ENCODE measurements around the gene UHRF1.

UHRF1 gene

DNA sequence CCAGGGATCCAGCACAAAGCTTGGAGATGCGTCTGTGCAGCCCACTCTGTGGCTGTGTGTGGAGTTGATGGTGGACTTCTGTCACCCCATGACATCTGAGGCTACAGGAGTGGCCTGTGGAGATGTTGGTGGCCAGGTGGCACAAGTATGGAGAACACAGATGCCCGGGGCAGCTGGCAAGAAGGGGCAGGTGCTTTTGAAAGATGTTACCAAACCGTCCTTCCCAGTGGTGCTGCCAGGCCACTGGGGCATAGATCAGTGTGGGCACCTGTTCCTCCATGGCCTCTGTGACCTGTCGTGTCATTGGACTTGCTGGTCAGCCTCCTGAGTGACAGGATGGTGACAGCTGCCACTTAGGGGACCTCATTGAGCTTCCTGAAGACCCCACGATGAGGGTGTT, 95.8 kb downstream of the UHRF1 start:
- H3K36me3 ChIP-seq (ENCODE audit: insufficient read depth, low read length): no peaks in the 10 kb centered on the region
- DNase-seq (ENCODE audit: low read depth, low spot score): no peak
- no peak overlapping the region for H3K9ac ChIP-seq (ENCODE audit: insufficient read length)
- no peaks in the 10 kb centered on the region for H3K9me3 ChIP-seq (ENCODE audit: low read depth, low read length)
- TF ChIP-seq EZH2 (IDR thresholded peaks at IDR 0.05) (no peak), FOXP2 (optimal IDR thresholded peaks at IDR 0.05; ENCODE audit: control extremely low read depth, extremely low read length, insufficient read depth) (no peak), POLR2AphosphoS5 (IDR thresholded peaks at IDR 0.05; ENCODE audit: borderline replicate concordance, low read depth, low read length) (no peak)
- no peak overlapping the region for H3K27ac ChIP-seq
- H3K4me3 ChIP-seq: no peak overlapping the region

DNA sequence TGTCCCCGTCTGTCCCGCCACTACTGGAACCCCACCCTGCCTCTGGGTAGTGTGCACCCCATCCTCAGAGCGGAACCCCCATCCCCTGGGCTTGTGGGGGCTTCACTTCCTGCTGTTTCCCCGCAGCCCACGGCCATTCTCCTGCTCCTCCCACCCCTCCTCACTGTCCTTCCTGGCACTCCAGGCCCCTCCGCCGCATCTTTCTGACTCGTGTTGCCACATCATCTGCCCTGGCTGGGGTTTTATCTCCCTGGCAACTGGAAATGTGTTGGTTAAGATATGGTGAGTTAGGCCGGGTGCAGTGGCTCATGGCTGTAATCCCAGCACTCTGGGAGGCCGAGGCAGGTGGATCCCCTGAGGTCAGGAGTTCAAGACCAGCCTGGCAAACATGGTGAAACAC, 96.9 kb downstream of the UHRF1 start:
- Histone ChIP-seq H3K4me3 (no peak overlapping the region), H3K9me3 (ENCODE audit: low read depth, low read length) (no peaks in the 10 kb centered on the region), H3K9ac (ENCODE audit: insufficient read length) (no peak overlapping the region), H3K36me3 (ENCODE audit: insufficient read depth, low read length) (no peaks in the 10 kb centered on the region), H3K27ac (no peak overlapping the region)
- no peak for DNase-seq (ENCODE audit: low read depth, low spot score)
- TF ChIP-seq EZH2 (IDR thresholded peaks at IDR 0.05) (no peak), FOXP2 (optimal IDR thresholded peaks at IDR 0.05; ENCODE audit: control extremely low read depth, extremely low read length, insufficient read depth) (no peak), POLR2AphosphoS5 (IDR thresholded peaks at IDR 0.05; ENCODE audit: borderline replicate concordance, low read depth, low read length) (no peak)

DNA sequence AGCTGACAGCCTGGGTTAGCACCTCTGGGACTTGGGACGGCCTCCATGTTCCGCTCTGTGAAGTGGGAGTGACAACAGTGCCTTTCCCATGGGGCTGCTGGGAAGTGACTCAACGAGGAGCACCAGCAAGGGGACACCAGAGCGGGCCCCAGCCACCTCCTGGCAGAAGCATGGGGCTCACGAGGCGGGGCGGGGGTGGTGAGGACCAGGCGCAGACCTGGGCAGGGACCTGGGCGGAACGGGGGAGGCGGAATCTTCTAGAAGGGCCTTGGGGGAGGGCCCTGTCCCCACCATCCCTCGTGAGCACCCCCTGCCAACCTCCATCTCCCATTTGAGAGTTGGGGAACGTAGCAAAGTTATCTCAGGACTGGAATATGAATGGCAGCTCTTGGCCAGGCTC, 97.5 kb downstream of the UHRF1 start:
- Histone ChIP-seq H3K9me3 (ENCODE audit: low read depth, low read length) (no peaks in the 10 kb centered on the region), H3K36me3 (ENCODE audit: insufficient read depth, low read length) (no peaks in the 10 kb centered on the region), H3K27ac (no peak overlapping the region), H3K4me3 (no peak overlapping the region), H3K9ac (ENCODE audit: insufficient read length) (no peak overlapping the region)
- TF ChIP-seq POLR2AphosphoS5 (IDR thresholded peaks at IDR 0.05; ENCODE audit: borderline replicate concordance, low read depth, low read length) (no peak), EZH2 (IDR thresholded peaks at IDR 0.05) (no peak), FOXP2 (optimal IDR thresholded peaks at IDR 0.05; ENCODE audit: control extremely low read depth, extremely low read length, insufficient read depth) (no peak)
- DNase-seq (ENCODE audit: low read depth, low spot score): no peak
